ENCODE results near the gene STK39. TPM values are rescaled to one million over a fixed set of nuclear protein-coding genes. Genes with fewer than 3 reads are reported as not detected.

The STK39 gene
- total RNA-seq, 2 experiments from 2014 or later, result 43.1 TPM

DNA sequence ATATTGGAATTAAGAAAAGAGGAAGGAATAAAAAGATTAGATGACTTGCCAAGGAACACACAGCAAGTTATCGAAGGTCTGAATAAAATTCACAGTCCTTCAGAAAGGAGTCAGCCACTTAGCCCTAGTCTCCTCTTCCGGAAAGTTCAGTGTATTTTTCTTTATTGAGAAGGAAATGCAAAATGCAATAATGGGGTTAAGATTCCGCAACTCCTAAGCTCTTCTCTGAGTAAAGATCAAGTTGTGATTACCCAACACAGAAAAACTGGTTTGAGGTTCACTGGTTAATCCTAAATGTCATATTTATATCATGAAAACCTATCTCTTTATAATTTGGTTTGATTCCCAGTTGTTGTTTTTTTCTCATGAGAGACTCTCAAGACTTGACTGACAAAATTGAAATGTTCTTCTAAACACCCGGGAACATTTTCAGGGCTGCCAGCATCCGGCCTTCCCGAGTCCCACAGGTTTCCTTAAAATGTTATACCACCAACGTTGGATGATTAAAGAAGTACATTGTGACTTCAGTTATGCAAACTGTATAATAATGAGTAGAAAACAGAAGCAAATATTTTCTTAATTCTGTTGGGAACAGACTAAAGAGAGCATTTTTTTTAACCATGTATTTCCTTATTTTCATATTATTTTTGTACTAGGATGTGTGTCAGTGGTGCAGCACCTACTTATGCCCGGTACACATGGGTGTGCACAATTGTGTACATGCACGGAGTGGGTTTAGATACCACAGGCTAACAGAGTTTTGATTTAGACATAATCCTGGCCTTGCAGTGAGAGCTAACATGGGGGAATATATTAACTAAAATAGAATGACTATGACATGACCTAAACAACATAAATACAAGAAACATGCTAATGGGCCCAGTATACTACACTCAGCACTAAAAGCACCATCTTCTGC, 100.2 kb downstream of the STK39 start:
- Mint-ChIP-seq H3K27me3 (ENCODE audit: low read depth) (no peaks in the 10 kb centered on the region), H3K36me3 (ENCODE audit: low read depth) (peaks cover 12% of the 10 kb centered on the region), H3K27ac (no peak overlapping the region), H3K4me3 (no peak overlapping the region), H3K9me3 (no peaks in the 10 kb centered on the region), H3K4me1 (ENCODE audit: low read depth) (peaks cover 3% of the 10 kb centered on the region)
- intact Hi-C loops (cut with micrococcal nuclease), result no loop called here
- no peak for DNase-seq
- CTCF ChIA-PET, result no interaction called here

DNA sequence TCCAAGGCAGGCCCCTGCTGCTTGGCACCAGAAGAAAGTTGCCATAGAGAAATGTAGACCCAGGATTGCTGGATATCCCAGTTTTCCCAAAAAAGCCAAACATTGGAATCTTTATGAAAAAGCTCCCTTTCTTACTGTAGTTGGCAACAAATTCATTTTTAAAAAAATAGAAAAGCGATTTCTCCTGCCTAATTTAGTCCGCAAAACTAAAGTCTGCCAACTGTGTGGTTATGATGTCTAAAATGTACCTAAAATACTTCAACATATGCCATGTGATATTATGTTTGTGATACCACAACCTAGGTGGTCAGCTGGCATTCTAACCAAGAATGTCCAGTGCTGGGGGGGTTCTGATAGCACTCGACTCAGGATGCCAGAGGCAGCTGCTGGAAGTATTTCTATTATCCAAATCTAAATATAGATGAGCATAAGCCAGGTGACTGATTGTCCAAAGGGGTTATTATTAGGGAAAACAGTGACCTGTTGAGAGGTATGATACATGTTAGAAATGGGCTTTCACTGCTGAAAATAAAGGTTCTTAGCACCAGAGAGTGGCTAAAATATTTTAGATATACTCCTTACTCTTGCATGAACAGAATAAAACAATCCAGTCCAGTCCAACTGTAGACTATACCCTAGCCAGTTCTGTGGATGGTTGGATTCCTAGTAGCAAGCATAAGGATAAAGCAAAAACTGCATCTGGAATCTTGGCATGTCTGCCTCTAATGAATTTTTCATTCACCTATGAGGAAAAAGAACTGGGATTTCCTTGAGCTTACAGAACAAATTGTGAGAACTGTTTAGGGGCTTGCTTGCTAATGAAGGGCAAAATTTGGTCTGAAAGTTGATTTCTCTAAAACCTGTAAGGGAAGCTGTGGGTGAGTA, 101.7 kb downstream of the STK39 start:
- Mint-ChIP-seq H3K27ac (no peak overlapping the region), H3K9me3 (no peaks in the 10 kb centered on the region)
- intact Hi-C loops (cut with micrococcal nuclease), result no loop called here

DNA sequence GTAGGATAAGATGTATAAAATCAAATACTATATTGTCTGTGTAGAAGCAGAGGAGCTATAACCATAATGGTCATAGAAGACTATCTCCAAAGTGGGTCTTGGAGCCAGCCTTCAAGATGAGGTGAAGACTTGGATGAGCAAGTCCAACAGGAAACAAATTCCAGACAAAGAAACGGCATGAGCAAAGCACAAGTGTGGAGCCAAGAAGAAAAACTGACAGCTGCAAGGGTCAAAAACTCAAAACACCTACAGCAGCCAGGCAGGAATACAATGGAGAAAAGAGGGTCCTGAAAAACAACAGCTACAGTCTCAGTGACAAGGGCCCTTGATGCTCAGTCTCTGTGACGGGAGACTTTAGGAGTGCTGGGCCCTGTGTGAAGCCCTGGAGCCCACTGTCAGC, 102.4 kb downstream of the STK39 start:
- no peak for DNase-seq
- Mint-ChIP-seq H3K36me3 (ENCODE audit: low read depth) (peaks cover 3% of the 10 kb centered on the region), H3K27ac (no peak overlapping the region), H3K27me3 (ENCODE audit: low read depth) (no peaks in the 10 kb centered on the region), H3K4me1 (ENCODE audit: low read depth) (peaks cover 3% of the 10 kb centered on the region), H3K9me3 (no peaks in the 10 kb centered on the region), H3K4me3 (no peak overlapping the region)
- intact Hi-C loops (cut with micrococcal nuclease), result no loop called here
- CTCF ChIA-PET, result interaction anchor here (0.6 to 1.6 kb wide), 4 partner anchors 9 to 464 kb away, joined by 5 to 6 read pairs (median 6); no protein-coding TSS in a partner anchor

More for the DNA sequence above, 101.7 kb downstream of the STK39 start:
- Mint-ChIP-seq H3K4me1 (ENCODE audit: low read depth) (peaks cover 3% of the 10 kb centered on the region), H3K36me3 (ENCODE audit: low read depth) (peaks cover 5% of the 10 kb centered on the region), H3K27me3 (ENCODE audit: low read depth) (no peaks in the 10 kb centered on the region), H3K4me3 (no peak overlapping the region)
- CTCF ChIA-PET, result interaction anchor here (0.6 to 1.6 kb wide), 4 partner anchors 10 to 465 kb away, joined by 5 to 6 read pairs (median 6); no protein-coding TSS in a partner anchor
- DNase-seq, result no peak

DNA sequence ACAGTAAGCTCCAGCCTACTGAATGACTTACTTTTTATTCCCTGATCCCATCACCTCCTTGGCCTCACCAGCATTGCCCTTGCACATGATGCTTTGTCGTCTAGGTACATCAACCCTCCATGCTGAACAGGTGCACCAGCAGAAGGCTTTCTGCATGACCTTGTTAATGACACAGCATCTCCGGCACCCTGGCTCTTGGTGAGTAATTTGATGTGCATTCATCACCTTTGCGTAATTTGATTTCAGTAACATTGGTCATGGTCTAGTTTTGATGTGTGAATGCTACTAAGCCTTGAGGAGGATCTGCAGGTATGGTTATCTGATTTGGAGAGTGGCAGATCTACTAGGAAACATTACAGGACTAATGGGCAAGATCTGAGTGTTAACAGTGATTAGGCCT, 103.6 kb downstream of the STK39 start:
- Mint-ChIP-seq H3K9me3 (no peaks in the 10 kb centered on the region), H3K36me3 (ENCODE audit: low read depth) (peaks cover 6% of the 10 kb centered on the region), H3K27ac (no peak overlapping the region), H3K27me3 (ENCODE audit: low read depth) (no peaks in the 10 kb centered on the region), H3K4me3 (no peak overlapping the region), H3K4me1 (ENCODE audit: low read depth) (no peaks in the 10 kb centered on the region)
- intact Hi-C loops (cut with micrococcal nuclease), result no loop called here
- DNase-seq, result no peak
- CTCF ChIA-PET, result no interaction called here

DNA sequence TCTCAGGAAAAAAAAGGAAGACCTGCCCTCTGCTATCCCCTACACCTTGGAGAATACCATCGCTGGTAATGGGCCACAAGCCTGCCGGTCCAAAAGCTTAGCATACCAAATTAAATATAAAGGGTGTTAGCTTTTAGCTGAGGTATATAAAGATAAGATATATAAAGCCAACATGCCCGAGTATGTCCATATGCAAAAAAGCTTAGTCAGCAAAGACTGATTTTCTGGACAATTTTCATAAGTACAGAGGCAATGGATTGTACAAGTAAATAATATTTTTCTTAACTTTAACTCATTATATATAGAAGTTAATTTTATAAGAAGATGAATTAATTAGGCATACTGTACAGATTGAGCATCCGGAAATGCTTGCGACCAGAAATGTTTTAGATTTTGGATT, 106.5 kb downstream of the STK39 start:
- no peaks in the 10 kb centered on the region for H3K9me3 Mint-ChIP-seq
- CTCF ChIA-PET, result interaction anchor here (1.1 kb wide), 1 partner anchor 196 kb away, joined by 4 read pairs; no protein-coding TSS in a partner anchor
- no peak overlapping the region for H3K4me3 Mint-ChIP-seq
- peaks cover 15% of the 10 kb centered on the region for H3K4me1 Mint-ChIP-seq (ENCODE audit: low read depth)
- H3K27me3 Mint-ChIP-seq (ENCODE audit: low read depth), result no peaks in the 10 kb centered on the region
- peaks cover 13% of the 10 kb centered on the region for H3K36me3 Mint-ChIP-seq (ENCODE audit: low read depth)
- no peak for DNase-seq
- intact Hi-C loops (cut with micrococcal nuclease), result no loop called here
- no peak overlapping the region for H3K27ac Mint-ChIP-seq

DNA sequence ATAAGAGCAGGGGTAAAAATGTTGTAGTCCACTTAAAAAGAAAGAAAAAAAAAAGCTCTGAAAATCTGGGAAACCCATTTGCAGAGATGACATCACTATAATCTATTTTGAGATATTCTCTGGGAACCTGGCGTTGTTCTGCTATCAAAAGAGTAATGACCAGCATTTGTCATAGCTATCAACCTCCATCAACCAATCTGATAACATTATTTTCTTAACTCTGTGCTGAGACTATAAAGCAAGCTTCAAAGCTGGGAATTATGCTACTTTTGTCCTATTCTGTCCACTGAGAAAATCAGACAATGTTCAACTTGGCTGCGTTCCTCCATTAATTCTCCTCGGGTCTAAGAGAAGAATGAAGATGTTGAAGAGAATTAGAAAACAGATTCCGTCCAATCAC, 107.5 kb downstream of the STK39 start:
- Mint-ChIP-seq H3K27me3 (ENCODE audit: low read depth) (no peaks in the 10 kb centered on the region), H3K36me3 (ENCODE audit: low read depth) (peaks cover 21% of the 10 kb centered on the region), H3K4me3 (no peak overlapping the region), H3K4me1 (ENCODE audit: low read depth) (peaks cover 15% of the 10 kb centered on the region), H3K9me3 (no peaks in the 10 kb centered on the region), H3K27ac (no peak overlapping the region)
- no peak for DNase-seq
- CTCF ChIA-PET, result interaction anchor here (0.6 to 0.7 kb wide), 4 partner anchors 111 to 565 kb away, joined by 3 to 4 read pairs (median 3); no protein-coding TSS in a partner anchor
- intact Hi-C loops (cut with micrococcal nuclease), result loop anchor here (5.0 to 10.0 kb wide), 2 partner anchors 562 to 615 kb away; no protein-coding TSS in a partner anchor

- Mint-ChIP-seq H3K4me3 (no peak overlapping the region), H3K4me1 (ENCODE audit: low read depth) (peaks cover 15% of the 10 kb centered on the region), H3K9me3 (no peaks in the 10 kb centered on the region), H3K27me3 (ENCODE audit: low read depth) (no peaks in the 10 kb centered on the region), H3K36me3 (ENCODE audit: low read depth) (peaks cover 26% of the 10 kb centered on the region), H3K27ac (no peak overlapping the region)
- DNase-seq, result no peak
- intact Hi-C loops (cut with micrococcal nuclease), result loop anchor here (5.0 to 10.0 kb wide), 2 partner anchors 563 to 616 kb away; no protein-coding TSS in a partner anchor
- CTCF ChIA-PET, result interaction anchor here (1.4 to 1.7 kb wide), 3 partner anchors 9 to 198 kb away, joined by 4 to 8 read pairs (median 4); no protein-coding TSS in a partner anchor
Measured at GRCh38 chr2:168138901-168139300, 108.5 kb downstream of the STK39 start.

DNA sequence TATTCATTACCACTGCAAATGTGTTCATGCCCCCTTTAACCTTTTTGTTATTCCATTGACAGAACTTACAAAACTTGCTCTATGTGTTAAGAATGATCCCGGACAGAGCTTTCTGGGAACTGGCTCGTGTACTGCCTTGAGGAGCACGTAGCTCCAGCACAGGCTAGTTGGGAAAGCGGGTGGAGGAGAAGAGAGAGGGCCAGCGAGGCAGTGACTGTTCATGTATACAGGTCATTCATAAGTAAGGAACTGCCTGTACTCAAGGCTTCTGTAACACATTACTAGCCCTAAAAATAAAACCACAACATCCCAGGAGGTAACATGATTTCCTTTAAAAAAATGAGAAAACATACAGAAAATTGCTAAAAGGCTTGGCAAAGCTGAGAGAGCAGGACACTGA, 109.0 kb downstream of the STK39 start:
- no peak for DNase-seq
- no peak overlapping the region for H3K4me3 Mint-ChIP-seq
- H3K4me1 Mint-ChIP-seq (ENCODE audit: low read depth), result peaks cover 15% of the 10 kb centered on the region
- intact Hi-C loops (cut with micrococcal nuclease), result loop anchor here (5.0 to 10.0 kb wide), 2 partner anchors 564 to 616 kb away; no protein-coding TSS in a partner anchor
- no peaks in the 10 kb centered on the region for H3K27me3 Mint-ChIP-seq (ENCODE audit: low read depth)
- peak overlapping the region; percentile 32 for H3K27ac Mint-ChIP-seq
- CTCF ChIA-PET, result interaction anchor here (1.0 to 1.7 kb wide), 5 partner anchors 10 to 200 kb away, joined by 3 to 8 read pairs (median 4); no protein-coding TSS in a partner anchor
- peaks cover 26% of the 10 kb centered on the region for H3K36me3 Mint-ChIP-seq (ENCODE audit: low read depth)
- H3K9me3 Mint-ChIP-seq, result no peaks in the 10 kb centered on the region

- peak overlapping the region; percentile 4 for H3K27ac Mint-ChIP-seq
- no peak overlapping the region for H3K4me3 Mint-ChIP-seq
- no peak for DNase-seq
- intact Hi-C loops (cut with micrococcal nuclease), result loop anchor here (2.0 to 10.0 kb wide), 4 partner anchors 107 to 783 kb away; no protein-coding TSS in a partner anchor
- H3K9me3 Mint-ChIP-seq, result no peaks in the 10 kb centered on the region
- H3K36me3 Mint-ChIP-seq (ENCODE audit: low read depth), result peaks cover 30% of the 10 kb centered on the region
- CTCF ChIA-PET, result interaction anchor here (0.7 to 1.7 kb wide), 6 partner anchors 9 to 201 kb away, joined by 3 to 8 read pairs (median 4); no protein-coding TSS in a partner anchor
- no peaks in the 10 kb centered on the region for H3K27me3 Mint-ChIP-seq (ENCODE audit: low read depth)
- H3K4me1 Mint-ChIP-seq (ENCODE audit: low read depth), result peaks cover 15% of the 10 kb centered on the region
Measured at GRCh38 chr2:168137510-168138180, 109.8 kb downstream of the STK39 start.

- Mint-ChIP-seq H3K4me1 (ENCODE audit: low read depth) (peaks cover 15% of the 10 kb centered on the region), H3K27me3 (ENCODE audit: low read depth) (no peaks in the 10 kb centered on the region), H3K36me3 (ENCODE audit: low read depth) (peaks cover 35% of the 10 kb centered on the region), H3K4me3 (no peak overlapping the region), H3K27ac (peak overlapping the region; percentile 44), H3K9me3 (no peaks in the 10 kb centered on the region)
- CTCF ChIA-PET, result interaction anchor here (1.0 to 4.0 kb wide), 3 partner anchors 9 to 202 kb away, joined by 4 to 22 read pairs (median 6); no protein-coding TSS in a partner anchor
- intact Hi-C loops (cut with micrococcal nuclease), result loop anchor here (1.0 to 10.0 kb wide), 5 partner anchors 108 to 784 kb away; no protein-coding TSS in a partner anchor
- no peak for DNase-seq
Measured at GRCh38 chr2:168136392-168136977, 110.9 kb downstream of the STK39 start.

DNA sequence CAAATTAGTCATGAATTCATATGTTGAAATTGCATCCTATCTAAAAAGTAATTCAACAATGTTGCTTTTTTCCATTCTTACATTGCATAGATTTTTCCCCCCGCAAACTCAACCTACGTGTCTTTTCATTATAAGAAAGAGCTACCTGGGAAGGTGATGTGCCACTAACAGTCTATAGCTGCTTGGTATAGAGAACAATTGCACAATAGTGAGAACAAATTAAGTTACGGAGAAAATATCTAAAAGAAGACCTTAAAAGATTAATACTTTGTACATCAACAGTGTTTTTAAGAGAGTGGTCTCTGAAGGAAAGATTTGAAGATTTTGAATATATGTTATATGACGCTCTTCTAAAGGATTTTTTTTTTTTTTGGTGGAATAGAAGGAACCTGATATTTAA, 111.8 kb downstream of the STK39 start:
- Mint-ChIP-seq H3K27me3 (ENCODE audit: low read depth) (no peaks in the 10 kb centered on the region), H3K27ac (no peak overlapping the region), H3K4me1 (ENCODE audit: low read depth) (peaks cover 15% of the 10 kb centered on the region), H3K36me3 (ENCODE audit: low read depth) (peaks cover 35% of the 10 kb centered on the region), H3K4me3 (no peak overlapping the region), H3K9me3 (no peaks in the 10 kb centered on the region)
- DNase-seq, result no peak
- intact Hi-C loops (cut with micrococcal nuclease), result loop anchor here (1.0 to 10.0 kb wide), 5 partner anchors 109 to 785 kb away; no protein-coding TSS in a partner anchor
- CTCF ChIA-PET, result interaction anchor here (0.5 to 4.0 kb wide), 7 partner anchors 10 to 1389 kb away, joined by 3 to 22 read pairs (median 4); no protein-coding TSS in a partner anchor

Data from activated naive CD4-positive, alpha-beta T cell treated with anti-CD3 and anti-CD28 coated beads for 36 hours (primary cell).